NCI-H526 (cell line): ENCODE results near the gene MACROD1.
"Not testable (repeated sequence)": the region's sequence is repeated elsewhere in the genome, so short reads cannot be mapped to it uniquely, and the experiment has no call there.

Experiments
- DNase-seq, 2 experiments: peaks; one replicate each; lab custom pipeline; 2025; lab: John Stamatoyannopoulos, UW

The MACROD1 gene

DNA sequence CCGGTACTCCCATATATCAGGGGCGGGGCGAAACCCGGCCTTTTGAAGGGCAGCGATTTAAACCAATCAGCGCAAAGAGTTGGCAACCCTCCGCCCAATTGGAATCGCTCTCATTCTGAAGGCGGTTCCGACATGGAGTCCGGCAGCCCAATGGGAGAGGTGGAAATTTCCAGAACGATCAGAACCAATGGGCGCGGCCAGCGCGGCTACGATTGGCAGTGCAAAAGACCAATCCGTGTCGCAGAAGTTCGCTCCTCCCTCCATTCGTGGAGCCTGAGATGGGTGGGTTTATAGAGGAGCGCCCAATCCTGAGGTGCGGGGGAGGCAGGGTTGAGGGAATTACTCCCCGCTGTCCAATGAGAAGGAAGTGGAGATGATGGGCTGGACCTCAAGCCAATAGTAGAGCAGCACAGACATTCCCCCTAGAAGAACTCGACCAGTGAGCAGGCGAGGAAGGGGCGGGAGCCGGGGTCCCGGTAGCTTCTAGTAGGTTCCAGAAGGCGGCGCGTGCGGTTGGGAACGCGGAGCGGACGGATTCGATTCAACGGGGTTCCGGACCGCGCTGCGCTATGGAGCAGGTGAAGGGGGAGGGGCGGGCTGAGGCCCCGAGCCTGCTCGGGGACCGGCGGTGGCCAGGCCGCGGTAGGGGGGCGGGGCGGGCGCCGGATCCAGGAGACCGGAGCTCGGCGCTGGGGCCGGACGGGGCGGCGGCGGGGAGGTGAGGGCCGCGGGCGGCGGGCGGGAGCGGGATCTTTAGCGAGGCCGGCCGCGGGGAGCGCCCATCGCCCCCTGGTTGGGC is 20.0 kb upstream of the MACROD1 start, which contains the start of gene STIP1:
STIP1 (plus strand) TSS at position 479 of the 799 bp plus-strand sequence; CDS start at position 570, 91 bp downstream.
- peak; percentile 100 for DNase-seq

DNA sequence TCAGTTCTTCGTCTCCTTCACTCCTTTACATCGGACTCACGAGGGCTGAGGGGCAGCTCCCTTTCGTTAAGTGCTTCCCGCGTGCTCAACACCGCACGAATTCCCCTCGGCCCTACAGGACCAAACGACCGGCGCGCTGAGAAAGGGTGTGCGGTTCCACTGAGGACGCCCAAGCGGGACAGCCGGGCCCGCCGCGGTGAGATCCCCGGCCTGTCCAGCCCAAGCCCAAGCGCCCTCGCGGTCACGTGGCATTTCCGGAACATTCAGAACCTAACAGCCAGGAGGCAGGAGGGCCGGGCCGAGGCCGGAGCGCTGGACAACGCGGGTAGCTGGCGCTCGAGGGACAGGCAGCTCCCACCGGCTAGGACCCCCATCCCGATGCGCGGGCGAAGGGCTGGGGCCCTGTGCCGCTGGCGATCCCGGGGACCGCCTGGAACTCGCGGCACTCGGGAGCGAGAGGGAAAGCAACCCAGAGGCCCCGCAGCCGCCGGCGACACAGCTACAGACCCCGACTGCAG is 19.3 kb upstream of the MACROD1 start:
- DNase-seq, result peak; percentile 68 to 89

DNA sequence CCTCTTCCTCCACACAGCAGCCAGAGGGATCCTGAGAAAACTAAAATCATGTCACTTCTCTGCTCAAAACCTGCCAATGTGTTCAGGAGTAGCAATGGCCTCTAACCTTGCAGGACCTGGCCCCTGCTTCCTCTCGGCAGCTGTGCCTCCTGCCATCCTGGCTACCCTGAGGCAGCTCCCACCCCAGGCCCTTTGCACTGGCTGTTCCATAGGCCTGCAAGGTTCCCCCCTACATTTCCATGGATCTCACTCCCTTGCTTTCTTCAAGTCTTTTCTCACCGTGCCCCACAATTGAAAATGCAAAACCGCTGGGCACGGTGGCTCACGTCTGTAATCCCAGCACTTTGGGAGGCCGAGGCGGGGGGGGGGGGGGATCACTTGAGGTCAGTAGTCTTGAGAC is 18.0 kb upstream of the MACROD1 start:
- DNase-seq, result no peak

DNA sequence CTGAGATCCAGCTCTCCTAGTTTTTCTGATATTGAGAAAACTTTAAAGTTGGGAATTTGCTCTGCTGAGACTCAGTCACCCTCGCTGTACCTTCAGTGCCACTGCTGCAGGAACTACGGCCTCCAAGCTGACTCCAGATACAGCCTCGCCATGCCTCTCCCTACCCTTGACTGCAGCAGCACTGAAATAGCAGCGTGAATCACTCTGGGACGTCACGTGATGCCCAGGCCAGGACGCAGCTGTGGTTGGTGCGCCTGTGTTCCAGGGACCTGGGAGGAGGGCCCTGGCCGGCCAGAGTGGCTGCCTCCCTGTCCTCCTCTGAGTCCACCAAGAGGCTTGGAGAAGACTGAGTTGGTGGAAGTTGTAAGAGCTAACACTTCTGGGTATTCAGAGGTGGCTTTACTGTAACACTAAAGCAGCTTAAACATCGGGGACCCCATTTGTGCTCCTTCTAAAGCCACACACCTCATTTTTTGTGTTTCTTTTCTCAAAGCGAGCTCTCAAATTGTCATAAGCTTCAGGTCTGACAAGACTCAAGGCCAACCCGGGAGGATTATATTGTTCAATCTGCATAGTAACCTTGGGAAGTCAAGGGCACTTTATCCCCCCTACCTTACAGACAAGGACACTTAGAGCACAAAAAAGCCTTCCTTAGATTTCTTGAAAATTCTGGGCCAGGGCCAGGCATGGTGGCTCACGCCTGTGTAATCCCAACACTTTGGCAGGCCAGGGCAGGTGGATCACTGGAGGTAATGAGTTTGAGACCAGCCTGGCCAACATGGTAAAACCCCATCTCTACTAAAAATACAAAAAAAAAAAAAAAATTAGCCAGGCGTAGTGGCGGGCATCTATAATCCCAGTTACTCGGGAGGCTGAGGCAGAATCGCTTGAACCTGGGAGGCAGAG is 15.8 kb upstream of the MACROD1 start:
- DNase-seq, result peak; percentile 43 to 85

DNA sequence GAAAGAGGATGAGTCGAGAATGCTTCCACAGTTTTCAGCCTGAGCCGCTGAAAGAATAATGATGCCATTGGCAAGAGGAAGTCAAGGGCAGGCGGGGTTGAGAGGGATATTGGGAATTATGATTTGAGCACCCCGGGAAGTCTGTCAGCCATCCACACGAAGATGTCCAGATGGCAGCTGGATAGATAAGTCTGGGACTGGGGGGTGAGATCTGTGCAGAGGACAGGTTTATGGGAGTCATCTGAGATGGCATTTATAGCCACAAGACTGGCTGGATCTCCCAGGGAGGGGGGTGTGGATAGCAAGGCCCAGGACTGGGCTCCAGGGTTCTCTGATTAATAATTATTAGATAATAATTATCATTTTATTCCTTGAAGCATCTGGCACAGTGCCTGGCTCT is 15.0 kb upstream of the MACROD1 start:
- DNase-seq, result no peak

DNA sequence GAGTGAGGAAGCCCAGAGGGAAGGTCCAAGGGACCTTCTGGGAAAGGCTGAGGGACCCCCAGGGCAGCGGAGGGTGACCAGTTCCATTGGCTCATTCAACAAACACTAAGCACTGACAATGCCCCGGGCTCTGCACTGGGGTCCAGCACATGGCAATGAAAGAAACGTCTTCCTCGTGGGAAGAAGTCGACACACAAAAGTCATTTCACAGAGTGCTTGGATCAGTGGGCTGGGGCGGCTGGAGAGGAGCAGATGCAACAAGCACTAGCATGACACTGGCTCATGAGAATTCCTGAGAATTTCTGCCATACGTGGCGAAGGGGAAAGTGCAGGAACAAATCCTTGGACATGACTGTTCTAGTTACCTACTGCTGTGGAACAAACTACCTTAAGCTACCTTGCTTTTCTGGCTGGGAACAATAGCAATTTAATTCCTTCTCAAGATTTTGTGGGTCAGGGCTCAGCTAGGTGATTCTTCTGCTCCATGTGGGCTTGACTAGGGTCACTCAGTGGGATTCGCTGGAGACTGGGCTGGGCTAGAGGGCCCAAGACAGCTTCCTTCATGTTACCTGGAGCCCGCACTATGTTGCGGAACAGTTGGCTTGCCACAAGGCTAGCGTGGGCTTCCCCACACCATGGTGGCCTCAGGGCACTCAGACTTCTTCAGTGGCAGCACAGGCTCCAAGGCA is 13.2 kb upstream of the MACROD1 start:
- DNase-seq, result no peak

DNA sequence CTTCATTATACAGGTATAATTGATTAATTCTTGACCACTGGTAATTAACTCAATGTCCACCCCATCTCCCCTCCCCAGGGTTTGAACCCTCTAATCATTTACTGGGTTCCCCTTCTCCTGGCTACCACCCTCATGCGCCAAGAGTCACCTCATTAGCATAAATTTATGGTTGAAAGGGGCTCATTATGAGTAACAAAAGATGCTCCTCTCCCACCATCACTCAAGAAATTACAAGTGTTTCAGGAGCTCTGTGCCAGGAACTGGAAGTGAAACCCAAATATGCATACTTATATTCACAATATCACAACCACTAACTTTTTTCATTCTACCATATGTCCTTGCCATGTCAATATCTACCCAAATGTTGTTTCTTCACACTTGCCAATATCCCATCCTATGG is 12.3 kb upstream of the MACROD1 start:
- DNase-seq, result no peak

DNA sequence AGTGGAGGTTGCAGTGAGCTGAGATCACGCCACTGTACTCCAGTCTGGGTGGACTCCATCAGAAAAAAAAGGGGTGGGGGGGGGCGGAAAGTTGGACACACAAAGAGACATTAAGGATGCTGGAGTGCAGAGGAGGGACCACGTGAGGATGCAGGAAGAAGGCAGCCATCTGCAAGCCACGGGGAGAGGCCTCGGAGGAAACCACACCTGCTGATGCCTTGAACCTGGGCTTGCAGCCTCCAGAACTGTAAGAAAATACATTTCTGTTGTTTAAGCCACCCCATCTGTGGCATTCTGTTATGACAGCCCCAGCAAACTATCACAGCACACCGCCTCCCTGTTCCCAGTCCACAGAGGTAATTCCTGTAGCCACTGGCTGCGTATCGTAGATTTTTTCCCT is 10.8 kb upstream of the MACROD1 start:
- DNase-seq, result no peak

DNA sequence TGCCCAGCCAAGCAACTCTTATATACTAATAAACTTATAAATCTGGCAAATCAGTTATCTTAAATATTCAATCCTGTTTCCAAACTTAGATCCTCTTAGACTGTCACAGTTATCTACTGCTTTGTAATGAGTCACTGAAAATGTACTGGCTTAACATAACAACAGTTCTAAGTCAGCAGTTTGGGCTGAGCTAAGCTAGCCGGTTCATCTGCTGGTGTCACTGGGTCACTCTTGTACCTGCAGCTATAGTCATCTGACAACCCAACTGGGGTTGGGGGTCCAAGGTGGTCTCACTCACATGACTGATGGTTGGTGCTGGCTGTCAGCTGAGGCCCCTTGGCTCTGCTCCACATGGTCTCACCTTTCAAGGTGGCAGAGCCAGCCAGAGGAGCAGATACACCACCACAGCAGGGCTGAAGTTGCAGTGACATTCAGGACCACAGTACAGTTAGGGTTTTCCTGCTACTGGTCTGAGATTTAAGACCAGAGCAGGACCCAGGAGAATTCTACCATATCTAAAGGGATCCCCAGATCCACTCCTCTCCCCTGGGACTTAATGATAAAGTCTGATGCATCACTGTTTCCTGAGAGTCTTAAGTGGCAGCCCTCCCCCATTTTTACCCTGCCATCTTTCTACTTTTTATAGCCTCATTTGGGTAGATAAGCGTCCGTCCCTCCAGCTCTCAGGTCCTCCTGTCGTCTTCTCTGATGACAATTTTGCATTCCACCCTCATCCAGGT is 7.9 kb upstream of the MACROD1 start:
- DNase-seq, result no peak

DNA sequence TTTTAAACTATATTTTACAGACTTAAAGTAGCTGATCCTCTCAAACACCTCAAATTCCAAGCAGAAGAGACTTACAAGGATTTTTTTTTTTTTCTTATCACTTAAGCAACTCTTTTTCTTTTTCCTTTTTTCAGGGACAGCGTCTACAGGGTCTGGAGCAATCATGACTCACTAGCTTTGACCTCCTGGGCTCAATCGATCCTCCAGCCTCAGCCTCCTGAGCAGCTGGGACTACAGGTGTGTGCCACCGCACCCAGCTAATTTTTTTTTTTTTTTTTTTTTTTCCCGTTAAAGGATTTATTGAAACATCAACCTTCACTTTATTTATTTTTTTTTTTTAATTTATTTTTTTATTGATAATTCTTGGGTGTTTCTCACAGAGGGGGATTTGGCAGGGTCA is 4.5 kb upstream of the MACROD1 start:
- DNase-seq, result no peak

DNA sequence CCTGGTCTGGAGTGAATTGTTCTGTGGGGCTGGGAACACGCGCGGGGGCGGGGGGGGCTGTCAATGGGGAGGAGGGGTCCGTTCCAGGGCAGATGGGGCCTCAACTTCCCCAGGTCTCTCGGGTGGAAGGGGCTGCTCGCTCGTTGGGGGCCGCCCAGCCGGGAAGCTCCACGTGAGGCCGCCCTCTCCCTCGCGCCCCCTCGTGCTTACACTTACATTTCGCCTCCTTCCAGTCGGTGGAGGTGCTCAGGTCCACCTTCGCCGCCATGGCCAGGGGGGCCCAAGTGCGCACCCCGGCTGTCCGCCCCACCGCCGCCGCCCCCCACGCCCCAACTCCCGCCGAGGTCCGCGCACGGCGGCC is 452 bp downstream of the MACROD1 start:
- DNase-seq, result peak in 1 of 2 experiments; percentile 65

DNA sequence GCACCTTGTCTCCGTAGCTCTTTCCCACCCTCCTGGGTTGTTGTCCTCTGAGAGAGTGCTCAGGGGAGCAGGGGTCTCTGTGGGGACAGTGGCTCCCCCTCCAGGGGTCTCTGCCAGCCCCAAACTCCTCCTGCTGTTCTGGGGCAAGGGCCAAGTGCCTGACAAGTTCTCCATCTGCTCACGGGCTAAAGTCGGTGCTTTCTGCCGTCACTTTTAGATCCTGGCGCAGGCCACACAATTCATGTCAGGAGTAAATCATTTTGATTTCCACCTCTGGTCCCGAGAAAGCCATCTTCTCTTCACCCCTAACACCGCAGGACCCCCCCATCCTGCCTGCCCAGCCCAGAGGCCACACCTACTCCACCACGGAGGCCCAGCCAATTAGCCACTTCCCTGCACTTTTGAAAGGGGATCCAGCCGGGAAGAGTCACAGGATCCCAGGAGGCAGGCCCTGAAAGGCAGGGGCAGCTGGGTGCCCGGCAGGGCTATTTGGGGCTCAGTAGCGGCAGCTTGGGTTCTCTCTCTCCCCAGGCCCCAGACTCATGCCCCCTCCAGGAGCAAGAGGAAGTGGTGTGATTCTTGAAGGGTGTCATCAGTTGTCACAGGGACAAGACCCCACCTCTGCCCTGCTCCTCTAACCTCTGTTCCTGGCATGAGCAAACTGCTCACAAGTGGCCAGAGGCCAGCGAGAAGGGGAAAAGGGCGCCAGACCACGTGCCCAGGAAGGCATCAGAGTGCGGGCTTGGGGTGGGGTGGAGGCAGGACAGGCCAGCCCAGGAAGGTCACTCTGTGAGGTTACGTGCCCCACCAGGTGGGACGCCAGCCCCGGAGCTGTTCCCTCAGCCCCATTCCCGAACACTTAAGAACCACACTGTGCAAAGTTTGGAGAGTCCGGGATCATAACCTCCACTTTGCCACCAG is 1.3 kb downstream of the MACROD1 start:
- DNase-seq, result peak in 1 of 2 experiments; percentile 52

DNA sequence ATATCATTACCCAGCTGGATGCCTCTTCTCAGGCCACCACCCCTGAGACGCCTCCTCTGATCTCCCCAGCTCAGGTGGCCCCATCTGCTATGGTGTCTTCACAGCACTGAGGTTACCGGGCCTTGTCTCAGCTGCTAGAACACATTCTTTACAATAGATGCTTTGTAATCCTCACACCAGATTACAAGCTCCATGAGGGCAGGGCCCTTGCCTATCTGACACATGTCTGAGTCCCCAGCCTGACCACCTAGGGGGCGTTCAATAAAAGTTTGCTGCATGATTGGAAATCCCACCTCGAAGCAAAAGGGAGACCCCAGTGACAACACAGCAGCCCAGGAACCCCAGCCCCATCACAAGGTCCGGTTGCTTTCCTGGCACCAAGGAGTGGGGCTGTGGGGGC is 2.0 kb downstream of the MACROD1 start:
- no peak for DNase-seq

DNA sequence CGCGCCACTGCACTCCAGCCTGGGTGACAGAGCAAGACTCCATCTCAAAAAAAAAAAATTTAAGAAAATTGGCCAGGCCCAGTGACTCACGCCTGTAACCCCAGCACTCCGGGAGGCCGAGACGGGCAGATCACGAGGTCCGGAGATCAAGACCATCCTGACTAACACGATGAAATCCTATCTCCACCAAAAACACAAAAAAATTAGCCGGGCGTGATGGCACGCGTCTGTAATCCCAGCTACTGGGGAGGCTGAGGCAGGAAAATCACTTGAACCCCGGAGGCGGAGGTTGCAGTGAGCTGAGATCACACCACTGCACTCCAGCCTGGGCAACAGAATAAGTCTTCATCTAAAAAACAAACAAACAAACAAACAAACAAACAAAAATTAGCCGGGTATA is 3.1 kb downstream of the MACROD1 start:
- DNase-seq, result not testable (repeated sequence)

DNA sequence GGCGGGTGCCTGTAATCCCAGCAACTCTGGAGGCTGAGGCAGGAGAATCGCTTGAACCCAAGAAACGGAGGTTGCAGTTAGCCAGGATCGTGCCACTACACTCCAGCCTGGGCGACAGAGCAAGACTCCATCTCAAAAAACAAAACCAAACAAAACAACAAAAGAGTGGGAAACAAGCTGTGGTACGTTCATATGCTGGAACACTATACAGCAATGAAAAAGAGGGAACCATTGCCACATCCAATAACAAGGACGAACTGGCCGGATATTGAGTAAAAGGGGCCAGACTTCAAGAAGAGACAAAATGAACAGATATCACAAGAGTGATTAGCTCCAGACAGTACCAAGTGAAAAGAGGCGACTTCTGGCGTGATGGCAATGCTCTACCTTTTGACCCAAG is 4.9 kb downstream of the MACROD1 start:
- DNase-seq, result no peak

DNA sequence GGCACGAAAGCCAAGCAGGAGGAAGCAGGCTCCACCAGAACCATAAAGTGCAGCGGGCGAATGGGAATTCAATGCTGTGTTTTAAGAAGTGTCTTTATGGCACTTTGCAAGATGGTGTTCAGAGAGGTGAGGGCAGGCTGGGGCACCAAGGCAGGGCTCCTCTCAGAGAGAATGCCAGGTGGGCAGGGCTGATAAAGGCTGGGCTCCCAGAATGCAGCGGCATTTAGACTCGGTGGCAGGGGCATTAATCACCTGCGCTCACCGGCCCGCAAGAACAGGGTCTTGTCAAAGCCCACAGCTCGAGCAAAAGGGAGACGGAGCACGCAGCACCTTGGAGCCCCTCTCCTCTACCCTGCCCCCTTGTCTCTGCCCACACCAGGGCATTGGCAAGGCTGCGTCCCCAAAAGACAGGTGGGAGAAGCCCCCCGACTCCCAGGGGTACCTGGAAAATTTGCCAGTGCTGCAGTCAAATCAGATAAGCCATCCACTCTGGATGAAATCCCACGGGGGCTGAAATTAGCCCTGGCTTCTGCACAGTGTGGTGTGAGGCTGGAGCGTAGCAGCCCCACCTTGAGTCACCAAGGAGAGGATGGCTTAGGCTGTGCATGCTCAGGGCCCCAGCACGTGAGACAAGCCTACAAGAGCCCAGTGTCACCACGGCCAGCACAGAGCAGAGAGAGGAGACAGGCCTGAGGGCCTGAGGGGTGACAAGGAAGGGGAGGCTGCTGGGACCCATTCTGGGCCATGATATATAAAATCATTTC is 8.1 kb downstream of the MACROD1 start:
- peak in 1 of 2 experiments; percentile 51 for DNase-seq

DNA sequence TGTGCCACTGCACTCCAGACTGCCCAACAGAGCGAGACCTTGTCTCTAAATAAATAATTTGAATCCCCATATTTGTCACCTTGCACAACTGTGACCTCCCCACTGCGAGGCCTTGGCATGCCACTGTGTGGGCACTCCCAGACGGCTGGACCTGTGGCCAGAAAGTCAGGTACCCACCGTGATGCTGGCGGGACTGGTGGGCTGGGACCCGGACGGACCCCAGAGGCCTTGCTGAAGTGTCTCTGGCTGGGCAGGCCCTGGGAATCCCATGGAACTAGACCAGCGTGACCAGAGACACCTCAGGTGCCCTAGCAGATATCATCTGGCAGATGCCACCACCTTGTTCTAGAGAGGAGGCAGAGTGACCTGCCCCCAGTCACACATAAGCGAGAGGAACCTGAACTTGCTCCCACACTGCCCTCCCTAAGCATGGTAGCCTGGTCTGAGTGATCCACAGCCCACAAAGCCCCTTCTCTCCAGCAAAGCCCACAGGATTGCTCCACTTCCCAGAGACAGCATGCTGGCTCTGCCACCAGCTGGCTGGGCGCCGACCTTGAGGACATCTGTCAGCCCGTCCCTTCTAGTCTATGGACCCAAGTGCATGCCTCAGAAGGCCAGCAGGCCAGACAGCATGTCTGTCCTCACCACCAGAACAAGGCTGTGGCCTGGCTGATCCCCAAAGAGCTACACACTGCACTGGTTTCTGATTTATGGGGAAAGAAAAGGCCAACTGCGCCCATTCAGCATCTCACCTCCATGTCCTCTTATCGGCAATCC is 9.5 kb downstream of the MACROD1 start:
- DNase-seq, result no peak

DNA sequence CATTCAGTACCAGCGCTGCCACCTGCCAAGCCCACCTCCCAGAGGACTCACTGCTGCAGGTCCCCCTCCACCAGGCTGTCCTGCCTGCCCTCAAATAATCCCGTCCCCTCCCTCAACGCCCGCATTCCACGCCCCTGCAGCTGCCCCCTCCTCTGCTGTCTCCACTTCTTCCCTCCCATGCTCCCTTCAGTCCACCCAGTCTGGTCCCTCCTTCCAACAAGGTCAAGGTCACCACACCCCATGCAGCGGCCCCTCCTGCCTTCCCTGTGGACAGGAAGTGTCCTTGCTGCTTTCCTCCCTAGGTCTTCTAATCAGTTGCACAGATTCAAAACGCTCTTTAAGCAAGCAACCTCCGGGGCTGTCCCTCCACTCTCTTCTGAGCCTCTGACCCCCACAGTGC is 12.1 kb downstream of the MACROD1 start:
- DNase-seq, result no peak
